HG03097 (cell line): ENCODE measurements around the gene SSTR5.
"Not testable (repeated sequence)": the region's sequence is repeated elsewhere in the genome, so short reads cannot be mapped to it uniquely, and the experiment has no call there.

Experiments
- ATAC-seq: cut with Tn5 transposase; IDR thresholded peaks from one replicate; pipeline ENCODE4 v1.9.1; 2021; ENCODE audit not compliant: unreplicated experiment, low FRiP score

Gene SSTR5

DNA sequence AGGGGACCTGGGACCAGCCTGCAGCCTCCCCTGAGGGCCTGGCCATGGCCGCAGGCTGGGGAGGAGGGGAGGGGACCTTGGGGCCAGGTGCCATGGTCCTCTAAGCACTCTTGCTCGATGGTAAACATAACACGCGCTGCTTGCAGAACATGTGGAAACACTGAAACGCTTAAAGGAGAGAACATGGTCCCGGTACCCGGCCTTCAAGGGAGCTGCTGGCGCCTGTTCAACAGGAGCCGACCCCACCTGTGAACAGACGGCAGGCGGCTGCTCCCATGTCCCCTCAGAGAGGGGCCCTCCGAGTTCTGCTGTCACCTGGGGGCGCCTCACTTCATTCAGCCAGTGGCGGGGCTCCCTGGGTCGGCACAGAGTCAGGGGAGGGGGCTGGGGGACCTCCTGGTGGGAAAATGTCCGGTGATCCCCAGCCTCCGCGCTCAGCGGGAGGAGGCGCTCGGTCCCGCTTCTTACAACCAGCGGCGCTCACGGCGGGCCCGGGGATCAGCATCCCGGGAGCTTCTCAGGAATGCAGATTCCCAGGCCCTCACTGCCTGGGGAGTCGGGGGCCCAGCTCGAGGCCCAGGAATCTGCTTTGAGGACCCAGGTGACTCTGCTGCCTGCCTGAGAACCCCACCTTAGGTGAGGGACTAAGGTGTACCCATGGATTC lies 854 bp upstream of the SSTR5 start:
- ATAC-seq: no peak

DNA sequence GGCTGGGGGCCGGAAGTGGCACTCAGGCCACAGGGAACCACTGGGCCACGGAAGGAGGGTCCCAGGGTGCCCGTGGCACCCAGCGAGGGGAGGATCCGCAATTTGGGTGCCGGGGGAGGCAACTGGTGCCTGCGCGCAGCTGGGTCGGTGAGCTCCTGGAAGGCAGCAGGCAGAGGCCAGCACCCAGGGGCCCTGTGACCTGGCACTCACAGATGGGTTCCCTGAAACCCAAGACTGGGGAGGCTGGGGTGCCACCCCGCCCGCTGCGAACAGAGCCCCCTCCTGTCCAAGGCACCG lies 663 bp downstream of the SSTR5 start:
- no peak for ATAC-seq

GRCh38 chr16:1073566-1074378 lies 1.2 kb downstream of the SSTR5 start:
- ATAC-seq: no peak

DNA sequence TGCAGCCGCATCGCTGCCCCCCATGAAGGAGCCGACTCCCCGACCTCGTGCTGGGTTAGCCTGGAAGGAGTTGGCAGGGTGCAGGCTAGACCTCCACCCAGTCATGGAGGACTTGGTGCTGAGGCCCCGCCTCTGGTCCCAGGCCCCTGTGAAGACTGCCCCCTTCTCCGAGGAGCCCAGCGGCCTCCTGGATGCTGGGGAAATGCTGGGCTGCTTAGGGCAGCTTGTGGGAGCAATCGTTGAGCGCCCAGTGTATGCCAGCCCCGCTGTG lies 1.8 kb downstream of the SSTR5 start:
- no peak for ATAC-seq

- ATAC-seq: no peak
Observed at GRCh38 chr16:1075546-1075945, 3.0 kb downstream of the SSTR5 start.

DNA sequence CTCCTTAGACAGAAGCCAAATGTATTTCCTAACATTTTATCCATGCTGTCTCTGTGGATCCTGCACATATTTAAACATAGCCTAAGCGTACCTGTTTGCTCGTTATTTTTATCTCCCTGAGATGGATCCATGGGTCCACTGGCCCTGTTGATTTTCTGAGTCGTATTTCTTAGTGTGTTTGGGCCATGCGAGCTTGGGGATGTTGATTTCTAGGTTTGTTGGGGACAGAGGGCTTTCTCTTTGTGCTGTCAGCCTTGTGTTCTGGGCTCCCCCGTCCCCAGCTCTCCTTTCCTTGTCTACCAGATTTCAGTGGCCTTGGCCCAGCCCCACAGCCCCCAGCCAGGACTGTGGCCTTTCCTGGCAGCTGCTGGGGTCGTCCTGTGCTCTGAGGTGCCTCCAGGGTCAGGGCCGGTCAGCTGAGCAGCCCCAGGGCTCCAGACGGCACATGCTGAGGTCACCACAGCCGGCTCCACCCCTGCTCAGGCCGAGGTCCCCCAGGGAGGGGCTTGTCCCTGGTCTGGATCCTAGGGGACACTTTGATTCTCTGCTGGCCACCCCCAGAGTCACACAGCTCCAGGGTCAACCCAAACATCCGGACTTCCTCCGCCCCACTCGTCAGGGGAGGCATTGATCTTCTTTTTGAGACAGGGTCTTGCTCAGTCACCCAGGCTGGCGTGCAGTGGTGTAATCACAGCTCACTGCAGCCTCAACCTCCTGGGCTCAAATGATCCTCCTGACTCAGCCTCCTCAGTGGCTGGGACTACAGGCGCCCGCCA lies 4.4 kb downstream of the SSTR5 start:
- no peak for ATAC-seq

- ATAC-seq: no peak
Observed at GRCh38 chr16:1077877-1078578, 5.5 kb downstream of the SSTR5 start.

- no peak for ATAC-seq
Observed at GRCh38 chr16:1078579-1079021, 6.1 kb downstream of the SSTR5 start.

DNA sequence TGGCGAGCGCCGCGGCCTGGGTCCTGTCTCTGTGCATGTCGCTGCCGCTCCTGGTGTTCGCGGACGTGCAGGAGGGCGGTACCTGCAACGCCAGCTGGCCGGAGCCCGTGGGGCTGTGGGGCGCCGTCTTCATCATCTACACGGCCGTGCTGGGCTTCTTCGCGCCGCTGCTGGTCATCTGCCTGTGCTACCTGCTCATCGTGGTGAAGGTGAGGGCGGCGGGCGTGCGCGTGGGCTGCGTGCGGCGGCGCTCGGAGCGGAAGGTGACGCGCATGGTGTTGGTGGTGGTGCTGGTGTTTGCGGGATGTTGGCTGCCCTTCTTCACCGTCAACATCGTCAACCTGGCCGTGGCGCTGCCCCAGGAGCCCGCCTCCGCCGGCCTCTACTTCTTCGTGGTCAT lies 6.8 kb downstream of the SSTR5 start:
- no peak for ATAC-seq

GRCh38 chr16:1079786-1080525 lies 7.4 kb downstream of the SSTR5 start:
- no peak for ATAC-seq

- ATAC-seq: no peak
Observed at GRCh38 chr16:1080801-1081733, 8.5 kb downstream of the SSTR5 start.

- ATAC-seq: no peak
Observed at GRCh38 chr16:1081734-1082265, 9.3 kb downstream of the SSTR5 start.

DNA sequence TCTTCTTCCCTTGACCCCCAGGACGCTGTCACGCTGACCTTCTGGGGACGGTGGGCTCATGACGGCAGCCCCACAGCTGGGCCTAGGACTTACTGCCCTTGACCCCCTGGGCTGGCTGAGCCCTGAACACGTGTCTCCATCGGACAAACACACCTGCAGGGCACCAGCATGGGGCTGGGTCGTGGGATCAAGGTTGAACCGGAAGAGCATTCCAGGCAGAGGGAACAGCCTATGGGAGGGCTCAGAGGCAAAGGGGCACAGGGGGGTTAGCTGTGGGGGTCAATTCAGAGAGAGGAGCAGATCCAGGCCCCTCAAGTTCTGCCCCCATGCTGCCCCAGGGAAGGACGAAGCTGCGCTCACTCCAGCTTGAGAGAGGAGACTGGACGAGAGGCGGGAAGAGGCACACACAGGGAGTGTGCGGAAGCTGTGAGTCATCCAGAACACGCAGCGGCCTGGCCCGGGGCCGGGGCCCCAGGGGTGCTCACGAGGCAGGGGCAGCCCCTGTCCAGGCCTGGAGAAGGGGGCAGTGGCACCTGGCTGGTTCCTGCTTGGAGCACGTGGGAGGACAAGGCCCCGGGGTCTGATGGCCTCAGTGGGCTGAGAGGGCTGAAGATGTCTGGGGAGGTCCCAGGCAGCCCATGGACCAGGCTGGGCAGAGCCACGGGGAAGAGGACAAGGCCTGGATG lies 9.9 kb downstream of the SSTR5 start:
- ATAC-seq: no peak

DNA sequence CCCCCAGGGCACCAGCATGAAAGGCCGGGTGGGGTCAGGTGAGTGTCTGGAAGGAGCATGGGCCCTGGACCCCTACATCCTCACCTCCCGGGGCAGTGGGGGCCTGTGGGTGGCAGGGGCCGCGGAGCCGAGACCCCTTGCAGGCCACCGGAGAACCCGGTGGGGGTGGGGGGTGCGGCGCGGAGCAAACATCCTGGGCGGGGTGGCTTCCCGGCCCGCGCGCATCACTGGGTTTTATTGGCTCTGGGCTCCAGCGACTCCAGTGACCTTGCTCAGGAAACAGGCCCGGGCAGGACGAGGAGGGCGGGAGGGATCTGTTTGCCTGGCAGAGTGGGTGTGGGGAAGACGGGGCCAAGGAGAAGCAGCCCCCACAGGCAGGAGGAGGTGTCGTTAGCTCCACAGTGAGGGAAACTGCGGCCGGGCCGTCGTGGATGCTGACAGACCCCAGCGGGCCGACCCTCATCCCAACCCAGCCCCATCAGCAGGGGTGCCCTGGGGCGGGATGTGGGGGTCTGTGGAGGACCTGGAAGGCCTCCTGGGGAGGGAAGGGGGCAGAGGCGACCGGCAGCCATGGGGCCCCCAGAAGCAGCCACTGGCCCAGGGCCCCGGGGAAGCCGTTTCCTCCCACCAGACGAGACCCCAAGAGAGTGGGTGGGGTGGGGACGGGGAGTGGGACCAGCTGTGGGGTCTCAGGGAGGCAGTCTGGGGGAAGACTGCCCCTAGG lies 10.6 kb downstream of the SSTR5 start:
- no peak for ATAC-seq

- no peak for ATAC-seq
Observed at GRCh38 chr16:1084971-1085370, 12.4 kb downstream of the SSTR5 start.

DNA sequence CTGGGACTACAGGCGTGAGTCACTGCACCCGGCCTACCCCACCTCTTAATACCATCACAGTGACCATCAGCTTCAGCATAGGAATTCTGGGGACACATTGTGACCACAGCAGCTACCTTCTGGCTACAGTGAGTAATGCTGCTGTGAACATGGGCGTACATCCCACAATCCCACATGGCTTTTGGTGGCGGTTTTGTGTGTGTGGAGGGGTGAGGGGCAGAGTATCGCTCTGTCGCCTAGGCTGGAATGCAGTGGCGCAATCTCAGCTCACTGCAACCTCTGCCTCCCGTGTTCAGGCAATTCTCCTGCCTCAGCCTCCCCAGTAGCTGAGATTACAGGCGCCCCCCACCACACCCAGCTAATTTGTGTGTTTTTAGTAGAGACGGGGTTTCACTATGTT lies 13.9 kb downstream of the SSTR5 start:
- ATAC-seq: not testable (repeated sequence)

DNA sequence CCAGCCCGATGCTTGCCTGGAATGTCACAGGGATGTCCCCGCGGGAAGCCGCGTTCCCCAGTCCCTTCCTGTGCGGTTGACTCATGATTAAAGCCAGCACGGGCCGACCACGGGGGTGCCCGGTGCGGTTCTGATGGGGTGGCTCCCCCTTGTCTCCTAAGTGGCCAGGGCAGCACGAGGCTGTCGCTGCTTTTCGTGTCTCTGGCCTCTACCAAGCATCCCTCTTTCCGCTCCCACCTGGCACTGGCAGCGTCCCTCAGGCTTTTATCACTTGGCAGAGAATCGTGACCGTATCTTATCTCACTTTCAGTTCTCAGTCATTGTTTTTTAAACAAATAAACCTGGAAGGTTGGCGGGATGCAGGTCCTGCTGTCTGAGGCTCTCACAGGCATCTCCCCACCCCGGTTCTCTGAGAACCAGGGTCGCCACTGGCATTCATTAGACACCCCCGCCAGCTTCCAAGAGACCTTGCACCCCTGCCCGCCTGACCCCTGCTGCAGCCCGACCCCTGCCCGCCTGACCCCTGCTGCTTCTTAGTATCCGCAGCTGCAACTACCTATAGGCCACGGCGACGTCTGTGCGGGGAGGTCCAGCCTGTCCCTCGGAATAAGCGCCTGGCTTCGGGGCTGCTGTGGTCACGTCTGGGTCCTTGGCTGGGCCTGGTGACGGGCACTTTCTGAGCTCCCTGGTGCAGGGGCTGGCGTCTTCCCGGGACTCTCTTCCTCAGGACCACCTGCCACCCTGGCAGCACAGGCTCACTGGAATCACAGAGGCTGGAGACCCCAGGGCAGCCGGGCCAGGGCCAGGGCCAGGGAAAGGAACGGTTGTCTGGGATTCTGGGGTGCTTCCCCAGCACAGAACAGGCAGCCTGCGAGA lies 16.0 kb downstream of the SSTR5 start:
- no peak for ATAC-seq
